Stomach (tissue), 4 donors: ENCODE results near the gene MAP7.

Experiments used
- POLR2A ChIP-seq, 4 donors: fragments of 450-650 bp; IDR thresholded peaks; one replicate each; pipeline ENCODE4 v1.6.1; 2016; ENCODE audit warnings: antibody characterized with exemption in 4 of 4, control low read depth in 2 of 4, mild to moderate bottlenecking in 1 of 4, moderate library complexity in 1 of 4
- POLR2AphosphoS5 ChIP-seq, 3 donors: sonication (generic); formaldehyde crosslinking; IDR thresholded peaks; one replicate each; pipeline ENCODE4 v1.6.1; 2016; ENCODE audit warnings: antibody characterized with exemption in 3 of 3
- TF ChIP-seq, protein P1 (sequence below), 7 experiments: fragments of 450-650 bp in 4 of 7; fragments of 200-600 bp in 3 of 7; sonication (generic) in 3 of 7; IDR thresholded peaks; one replicate each; pipeline ENCODE4 v1.5.1; 2016 to 2019; ENCODE audit warnings: antibody characterized with exemption in 7 of 7, control low read depth in 2 of 7, mild to moderate bottlenecking in 1 of 7

DNA sequence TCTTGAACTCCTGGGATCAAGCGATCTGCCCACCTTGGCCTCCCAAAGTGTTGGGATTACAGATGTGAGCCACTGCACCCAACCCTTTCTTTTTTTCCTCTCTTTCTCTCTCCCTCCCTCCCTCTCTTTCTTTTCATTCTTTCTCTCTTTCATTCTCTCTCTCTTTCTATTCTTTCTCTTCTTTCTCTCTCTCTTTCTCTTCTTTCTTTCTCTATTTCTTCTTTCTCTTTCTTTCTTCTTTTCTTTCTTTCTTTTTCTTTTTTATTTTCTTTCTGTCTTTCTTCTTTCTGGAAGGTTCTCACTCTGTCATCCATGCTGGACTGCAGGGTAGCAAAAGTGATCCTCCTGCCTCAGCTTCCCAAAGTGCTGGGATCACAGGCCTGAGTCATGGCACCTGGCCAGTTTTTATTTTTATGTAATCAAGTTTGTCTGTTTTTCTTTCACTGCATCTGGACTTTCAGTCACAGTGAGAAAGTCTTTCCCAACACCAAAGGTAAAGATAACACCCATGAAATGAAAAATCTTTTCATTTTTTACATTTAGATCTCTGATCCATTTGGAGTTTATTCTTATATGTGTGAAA, 240.4 kb downstream of the MAP7 start:
- TF ChIP-seq POLR2AphosphoS5 (IDR thresholded peaks at IDR 0.05) = no peak
- TF ChIP-seq POLR2A (IDR thresholded peaks at IDR 0.05) = no peak
- TF ChIP-seq, protein P1, sequence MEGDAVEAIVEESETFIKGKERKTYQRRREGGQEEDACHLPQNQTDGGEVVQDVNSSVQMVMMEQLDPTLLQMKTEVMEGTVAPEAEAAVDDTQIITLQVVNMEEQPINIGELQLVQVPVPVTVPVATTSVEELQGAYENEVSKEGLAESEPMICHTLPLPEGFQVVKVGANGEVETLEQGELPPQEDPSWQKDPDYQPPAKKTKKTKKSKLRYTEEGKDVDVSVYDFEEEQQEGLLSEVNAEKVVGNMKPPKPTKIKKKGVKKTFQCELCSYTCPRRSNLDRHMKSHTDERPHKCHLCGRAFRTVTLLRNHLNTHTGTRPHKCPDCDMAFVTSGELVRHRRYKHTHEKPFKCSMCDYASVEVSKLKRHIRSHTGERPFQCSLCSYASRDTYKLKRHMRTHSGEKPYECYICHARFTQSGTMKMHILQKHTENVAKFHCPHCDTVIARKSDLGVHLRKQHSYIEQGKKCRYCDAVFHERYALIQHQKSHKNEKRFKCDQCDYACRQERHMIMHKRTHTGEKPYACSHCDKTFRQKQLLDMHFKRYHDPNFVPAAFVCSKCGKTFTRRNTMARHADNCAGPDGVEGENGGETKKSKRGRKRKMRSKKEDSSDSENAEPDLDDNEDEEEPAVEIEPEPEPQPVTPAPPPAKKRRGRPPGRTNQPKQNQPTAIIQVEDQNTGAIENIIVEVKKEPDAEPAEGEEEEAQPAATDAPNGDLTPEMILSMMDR (IDR thresholded peaks at IDR 0.05) = no peak
